ENCODE data around the gene ERMN.

The ERMN gene

DNA sequence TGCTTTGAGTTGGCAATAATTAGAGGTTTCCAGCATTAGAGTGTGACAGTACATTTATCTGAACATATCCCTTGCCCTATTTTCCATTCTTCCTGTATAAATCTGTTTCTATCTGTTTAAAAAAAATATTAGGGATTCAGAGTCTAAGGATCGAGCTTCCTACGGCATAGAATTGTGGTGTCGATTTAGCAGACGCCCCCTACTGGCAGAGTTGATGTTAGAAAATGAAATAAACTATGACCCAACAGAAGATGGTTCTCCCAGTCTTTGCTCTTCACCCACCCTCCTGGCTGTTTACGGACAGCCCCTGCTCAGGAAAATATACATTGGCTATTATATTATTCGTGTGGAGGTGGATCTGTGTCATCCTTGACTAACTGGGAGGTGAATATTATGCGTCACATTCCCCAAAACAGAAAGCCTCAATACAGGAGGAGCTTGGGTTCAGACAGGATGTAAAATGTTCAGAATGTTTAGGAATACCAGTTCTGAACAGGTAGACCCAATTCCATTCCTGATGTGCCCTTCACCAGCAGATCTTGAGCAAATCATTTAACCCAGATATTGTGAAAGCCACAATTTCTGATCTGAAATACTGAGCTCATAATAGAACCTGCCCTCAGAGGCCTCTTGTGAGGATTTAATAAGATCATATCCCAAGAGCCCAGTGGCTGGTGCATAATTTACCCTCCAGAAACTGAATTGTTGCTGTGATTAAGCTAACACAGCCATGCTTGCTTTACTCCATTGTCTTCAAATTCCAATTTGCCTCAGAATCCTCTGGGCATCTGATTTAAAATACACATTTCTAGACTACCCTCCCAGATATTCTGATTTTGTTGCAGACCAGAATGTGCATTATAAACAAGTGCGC lies 10.8 kb upstream of the ERMN start:
- TF ChIP-seq, protein P1, sequence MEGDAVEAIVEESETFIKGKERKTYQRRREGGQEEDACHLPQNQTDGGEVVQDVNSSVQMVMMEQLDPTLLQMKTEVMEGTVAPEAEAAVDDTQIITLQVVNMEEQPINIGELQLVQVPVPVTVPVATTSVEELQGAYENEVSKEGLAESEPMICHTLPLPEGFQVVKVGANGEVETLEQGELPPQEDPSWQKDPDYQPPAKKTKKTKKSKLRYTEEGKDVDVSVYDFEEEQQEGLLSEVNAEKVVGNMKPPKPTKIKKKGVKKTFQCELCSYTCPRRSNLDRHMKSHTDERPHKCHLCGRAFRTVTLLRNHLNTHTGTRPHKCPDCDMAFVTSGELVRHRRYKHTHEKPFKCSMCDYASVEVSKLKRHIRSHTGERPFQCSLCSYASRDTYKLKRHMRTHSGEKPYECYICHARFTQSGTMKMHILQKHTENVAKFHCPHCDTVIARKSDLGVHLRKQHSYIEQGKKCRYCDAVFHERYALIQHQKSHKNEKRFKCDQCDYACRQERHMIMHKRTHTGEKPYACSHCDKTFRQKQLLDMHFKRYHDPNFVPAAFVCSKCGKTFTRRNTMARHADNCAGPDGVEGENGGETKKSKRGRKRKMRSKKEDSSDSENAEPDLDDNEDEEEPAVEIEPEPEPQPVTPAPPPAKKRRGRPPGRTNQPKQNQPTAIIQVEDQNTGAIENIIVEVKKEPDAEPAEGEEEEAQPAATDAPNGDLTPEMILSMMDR (IDR thresholded peaks at IDR 0.05) = peak; percentile 69

DNA sequence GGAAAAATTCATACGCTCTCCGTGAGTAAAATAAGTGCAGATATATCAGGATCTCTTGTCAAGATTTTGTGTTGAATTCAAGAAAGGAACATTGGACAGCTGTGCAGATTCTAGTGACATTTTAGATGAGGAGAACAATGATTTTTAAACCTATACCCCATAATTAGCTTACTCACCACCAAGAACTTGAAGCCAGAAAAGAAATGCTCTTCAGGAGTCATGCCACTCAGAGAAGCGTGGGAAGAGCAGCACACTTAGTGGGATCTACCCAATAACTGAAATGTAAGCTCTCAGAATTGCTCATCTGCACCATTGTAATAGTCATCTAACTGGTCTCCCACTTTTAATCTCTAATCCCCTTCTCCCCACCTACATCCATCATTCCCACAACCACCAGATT lies 9.2 kb upstream of the ERMN start:
- TF ChIP-seq, protein P1 (IDR thresholded peaks at IDR 0.05) = no peak

DNA sequence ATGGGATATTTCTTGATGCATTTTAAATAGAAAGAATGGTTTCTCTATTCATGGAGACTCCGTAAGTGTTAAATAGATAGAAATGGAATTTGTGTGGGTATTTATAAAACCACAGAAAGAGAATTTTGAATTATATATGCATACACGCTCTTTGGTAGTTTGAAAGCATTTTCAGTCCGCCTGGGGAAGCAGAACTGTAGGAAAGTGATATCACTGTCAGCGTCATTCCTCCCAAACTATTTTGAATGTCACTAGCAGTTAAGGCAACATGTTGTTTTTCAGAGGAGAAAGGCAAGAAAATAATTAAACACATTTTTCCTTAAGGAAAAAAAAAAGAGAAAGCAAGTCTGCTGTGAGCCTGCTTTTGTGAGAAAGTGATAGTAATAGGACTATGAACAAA lies 8.7 kb upstream of the ERMN start:
- TF ChIP-seq, protein P1 (IDR thresholded peaks at IDR 0.05) = no peak

DNA sequence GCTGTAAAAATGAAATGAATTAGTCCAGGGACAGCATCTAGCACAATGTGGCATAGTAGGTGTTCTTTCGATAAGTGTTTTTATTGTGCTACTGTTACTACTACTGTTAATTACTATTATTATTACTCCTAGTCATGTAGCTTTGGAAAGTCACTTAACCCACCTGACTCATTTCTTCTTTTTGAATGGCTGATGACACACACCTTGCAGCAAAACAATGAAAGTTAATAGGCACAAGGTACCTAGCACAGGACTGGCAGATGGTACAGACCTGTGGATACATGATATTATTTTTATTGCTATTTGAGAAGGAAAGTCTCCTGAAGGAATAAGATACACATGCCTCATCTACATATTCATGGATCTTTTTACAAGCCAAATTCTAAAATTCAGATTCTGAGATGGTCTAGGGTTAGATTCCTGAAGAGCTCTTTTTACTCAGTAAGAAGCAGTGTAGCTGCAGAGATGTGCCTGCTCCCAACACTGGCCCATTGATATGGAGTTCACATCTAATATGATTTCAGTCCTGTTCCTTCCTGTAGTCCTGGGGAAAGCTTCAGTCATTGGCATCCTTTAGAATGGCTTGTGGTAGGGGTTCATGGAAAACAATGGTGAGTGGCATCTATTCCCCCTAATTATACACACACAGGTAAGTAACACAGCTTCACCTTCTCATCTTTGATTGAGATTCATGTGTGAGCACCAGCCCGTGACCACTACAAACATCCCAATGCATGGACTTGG lies 7.9 kb upstream of the ERMN start:
- TF ChIP-seq, protein P1 (IDR thresholded peaks at IDR 0.05) = no peak

DNA sequence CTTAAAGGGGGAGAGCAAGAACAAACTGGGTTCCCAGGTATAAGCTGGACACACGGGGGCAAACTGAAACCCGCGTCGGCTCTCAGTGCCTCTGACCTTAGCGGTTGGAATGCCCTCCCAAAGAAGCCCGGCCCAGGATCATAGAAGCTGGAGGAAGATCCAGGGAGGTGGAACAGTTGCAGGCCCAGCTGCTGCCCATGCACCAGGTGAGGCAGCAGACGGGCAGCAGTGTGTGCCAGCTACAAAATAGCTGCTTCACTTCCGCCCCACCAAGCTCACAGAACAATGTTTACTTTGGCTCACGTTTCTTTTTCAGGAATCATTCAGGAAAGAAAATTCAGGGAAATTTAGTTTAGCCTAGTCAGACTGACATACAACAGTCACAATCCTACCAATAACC lies 3.9 kb upstream of the ERMN start:
- TF ChIP-seq, protein P1 (IDR thresholded peaks at IDR 0.05) = no peak

DNA sequence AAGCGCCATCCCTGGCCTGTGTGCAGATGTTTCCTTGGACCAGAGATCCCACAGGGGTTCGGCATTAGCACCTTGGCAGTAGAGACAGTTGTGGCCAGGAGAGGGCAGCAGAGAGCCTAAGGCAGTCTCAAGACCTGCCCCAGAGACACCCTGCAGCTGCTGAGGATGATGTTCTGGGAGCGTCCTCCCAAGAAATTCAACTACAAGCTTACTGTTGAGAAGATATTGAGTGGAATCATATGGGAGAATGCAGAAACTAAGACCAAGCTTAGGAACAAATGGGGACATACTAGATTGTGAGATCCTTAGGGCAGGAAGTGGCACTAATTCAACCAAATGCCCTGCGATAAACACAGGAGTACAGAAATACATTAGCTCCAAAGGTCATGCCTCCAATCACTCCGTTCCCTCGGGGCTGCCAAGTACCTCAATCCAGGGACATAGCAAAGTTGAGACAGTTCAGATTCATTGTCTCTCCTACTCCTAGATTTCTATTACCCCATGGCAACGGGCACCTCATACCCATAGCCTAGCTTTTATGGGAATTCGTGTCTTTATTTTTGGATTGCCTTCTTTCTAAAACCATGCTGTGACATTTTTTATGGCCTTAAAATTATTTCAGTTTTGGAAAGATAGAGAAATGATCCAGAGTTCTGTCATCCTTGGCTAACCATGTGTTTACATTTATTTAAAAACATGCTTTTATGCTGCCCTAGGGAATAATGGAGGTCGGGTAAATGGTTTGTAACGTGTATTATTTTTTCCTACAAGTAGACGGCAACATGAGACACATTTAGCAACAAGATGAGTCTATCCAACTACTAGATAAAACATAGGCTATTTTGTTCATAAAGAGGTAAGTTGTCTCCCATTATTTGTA lies 2.2 kb upstream of the ERMN start:
- TF ChIP-seq, protein P1 (IDR thresholded peaks at IDR 0.05) = peak; percentile 88

DNA sequence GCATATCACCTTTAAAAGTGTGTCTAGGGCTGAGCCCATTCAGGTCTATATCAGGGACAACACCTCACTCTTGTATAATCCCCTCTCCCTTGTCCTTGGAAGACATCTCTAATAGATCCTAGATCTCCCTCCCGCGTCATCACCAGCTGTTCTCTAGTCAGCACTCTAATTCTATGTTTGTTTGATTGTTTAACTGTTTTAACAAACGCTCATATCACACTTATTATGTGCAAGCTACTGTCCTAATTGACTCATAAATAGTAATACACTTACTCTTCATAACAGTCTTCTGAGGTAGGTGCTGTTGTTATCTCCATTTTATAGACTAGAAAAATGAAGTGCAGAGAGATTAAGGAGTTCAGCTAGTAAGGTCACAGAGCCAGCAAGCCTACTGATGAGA lies 1.6 kb upstream of the ERMN start:
- TF ChIP-seq, protein P1 (IDR thresholded peaks at IDR 0.05) = no peak

All from LNCAP (cell line).